HG03135 (cell line): ENCODE results near the gene STAB1.

ENCODE experiments used
- ATAC-seq: cut with Tn5 transposase; IDR thresholded peaks from one replicate; pipeline ENCODE4 v1.9.1; 2021; ENCODE audit warnings: mild to moderate bottlenecking, moderate library complexity; ENCODE audit not compliant: unreplicated experiment

STAB1 gene

DNA sequence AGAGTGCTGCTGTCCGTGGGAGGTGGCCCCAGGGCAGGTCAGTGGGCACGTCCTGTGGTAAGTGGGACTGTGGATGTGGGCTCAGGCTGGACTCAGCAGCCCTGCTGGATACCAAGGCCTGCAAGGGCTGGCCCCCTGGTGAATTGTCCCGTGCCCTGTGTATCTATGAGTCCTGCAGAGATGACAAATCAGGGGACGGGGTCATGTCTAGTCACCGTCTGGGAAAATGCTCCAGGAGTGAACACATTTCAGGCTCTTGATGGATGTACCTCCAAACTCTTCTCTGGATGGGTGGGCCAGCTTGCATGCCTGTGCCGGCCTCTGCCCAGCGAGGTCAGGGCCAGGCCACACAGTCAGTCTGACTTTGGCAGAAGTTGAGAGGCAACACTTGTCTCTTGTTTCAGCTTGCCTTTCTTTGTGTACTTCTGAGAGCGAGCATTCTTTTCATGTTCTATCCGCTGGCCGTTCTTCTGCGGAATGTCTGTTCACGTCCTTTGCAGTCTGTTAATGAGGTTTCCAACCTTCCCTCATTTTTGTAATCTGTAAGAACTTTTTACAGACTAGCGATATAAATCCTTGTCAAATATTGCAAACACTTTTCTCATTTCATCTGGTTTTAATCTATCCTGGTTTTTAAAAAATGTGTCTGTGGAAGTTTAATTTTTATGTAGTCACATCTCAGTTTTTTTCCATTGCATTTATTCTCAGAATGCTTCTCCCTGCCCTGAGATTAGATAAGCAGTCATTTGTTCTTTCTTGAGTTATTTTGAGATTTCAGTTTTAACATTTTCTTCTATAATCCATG lies 11.4 kb upstream of the STAB1 start:
- ATAC-seq: no peak

DNA sequence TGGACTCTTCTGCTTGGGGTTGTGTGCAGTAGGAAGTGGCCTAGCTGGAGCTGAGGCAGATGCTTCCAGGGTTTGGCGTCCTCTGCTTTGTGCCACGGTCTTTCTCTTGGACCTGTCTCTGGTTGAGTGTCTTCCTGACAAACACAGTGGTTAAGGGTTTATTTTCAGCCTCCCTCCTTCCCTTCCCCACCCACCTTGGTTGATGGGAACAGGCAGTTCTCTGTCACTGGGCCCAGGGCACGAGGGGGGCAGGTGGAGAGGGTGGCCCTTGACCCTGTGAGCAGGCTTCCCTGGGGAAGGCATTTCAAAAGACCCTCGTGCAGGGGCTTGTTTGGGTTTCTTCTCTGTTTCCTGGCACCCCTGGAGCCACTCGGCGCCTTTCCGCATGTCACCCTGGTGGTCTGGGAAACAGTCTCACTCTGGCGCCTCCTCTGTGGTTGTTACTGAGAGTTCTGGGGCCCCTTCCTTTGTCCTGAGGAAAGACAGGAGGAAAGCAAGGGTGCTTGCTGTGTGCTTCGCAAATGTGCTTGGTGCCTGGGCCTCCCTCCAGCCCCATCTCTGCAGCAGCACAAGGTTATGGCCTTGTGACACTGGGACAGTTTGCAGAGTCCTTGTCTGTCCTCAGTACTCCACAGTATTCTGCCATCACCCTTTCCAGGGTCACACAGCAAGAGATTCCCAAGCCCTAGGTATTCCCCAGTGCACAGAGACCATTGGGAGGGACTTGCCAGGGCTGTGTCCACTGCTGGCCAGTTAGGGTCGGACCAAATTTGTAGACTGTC lies 10.3 kb upstream of the STAB1 start:
- ATAC-seq: no peak

DNA sequence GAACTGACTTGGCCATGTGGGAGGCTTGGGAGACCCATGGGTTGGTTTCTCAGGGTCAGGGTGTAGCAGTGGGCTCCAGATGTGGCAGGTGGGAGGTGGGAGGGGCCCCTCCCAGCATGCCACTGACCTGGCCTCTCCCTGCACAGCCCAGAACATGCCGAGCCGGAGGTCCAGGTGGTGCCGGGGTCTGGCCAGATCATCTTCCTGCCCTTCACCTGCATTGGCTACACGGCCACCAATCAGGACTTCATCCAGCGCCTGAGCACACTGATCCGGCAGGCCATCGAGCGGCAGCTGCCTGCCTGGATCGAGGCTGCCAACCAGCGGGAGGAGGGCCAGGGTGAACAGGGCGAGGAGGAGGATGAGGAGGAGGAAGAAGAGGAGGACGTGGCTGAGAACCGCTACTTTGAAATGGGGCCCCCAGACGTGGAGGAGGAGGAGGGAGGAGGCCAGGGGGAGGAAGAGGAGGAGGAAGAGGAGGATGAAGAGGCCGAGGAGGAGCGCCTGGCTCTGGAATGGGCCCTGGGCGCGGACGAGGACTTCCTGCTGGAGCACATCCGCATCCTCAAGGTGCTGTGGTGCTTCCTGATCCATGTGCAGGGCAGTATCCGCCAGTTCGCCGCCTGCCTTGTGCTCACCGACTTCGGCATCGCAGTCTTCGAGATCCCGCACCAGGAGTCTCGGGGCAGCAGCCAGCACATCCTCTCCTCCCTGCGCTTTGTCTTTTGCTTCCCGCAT lies 7.9 kb upstream of the STAB1 start:
- no peak for ATAC-seq

DNA sequence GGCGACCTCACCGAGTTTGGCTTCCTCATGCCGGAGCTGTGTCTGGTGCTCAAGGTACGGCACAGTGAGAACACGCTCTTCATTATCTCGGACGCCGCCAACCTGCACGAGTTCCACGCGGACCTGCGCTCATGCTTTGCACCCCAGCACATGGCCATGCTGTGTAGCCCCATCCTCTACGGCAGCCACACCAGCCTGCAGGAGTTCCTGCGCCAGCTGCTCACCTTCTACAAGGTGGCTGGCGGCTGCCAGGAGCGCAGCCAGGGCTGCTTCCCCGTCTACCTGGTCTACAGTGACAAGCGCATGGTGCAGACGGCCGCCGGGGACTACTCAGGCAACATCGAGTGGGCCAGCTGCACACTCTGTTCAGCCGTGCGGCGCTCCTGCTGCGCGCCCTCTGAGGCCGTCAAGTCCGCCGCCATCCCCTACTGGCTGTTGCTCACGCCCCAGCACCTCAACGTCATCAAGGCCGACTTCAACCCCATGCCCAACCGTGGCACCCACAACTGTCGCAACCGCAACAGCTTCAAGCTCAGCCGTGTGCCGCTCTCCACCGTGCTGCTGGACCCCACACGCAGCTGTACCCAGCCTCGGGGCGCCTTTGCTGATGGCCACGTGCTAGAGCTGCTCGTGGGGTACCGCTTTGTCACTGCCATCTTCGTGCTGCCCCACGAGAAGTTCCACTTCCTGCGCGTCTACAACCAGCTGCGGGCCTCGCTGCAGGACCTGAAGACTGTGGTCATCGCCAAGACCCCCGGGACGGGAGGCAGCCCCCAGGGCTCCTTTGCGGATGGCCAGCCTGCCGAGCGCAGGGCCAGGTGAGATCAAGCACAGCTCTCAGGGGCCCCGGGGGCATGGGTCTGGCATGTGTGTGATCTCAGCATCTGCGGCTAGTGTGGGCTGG lies 7.1 kb upstream of the STAB1 start:
- no peak for ATAC-seq

DNA sequence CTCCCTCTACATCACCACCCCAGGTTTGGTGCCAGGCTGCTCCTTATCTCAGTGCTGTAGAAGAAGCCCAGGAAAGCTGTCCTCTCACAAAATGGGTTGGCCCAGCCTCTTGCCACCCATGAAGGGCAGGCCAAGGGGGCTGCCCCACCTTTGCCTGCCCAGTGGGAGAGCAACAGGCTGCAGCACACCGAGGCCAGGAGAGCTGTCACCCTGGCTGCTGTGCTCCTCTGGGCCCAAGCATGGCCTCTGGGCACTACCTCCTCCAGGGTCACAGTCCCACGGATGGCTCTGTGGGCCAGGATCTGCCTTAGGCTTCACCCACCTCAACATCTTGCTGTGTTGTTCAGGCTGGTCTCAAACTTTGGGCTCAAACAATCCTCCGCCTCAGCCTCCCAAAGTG lies 6.4 kb upstream of the STAB1 start:
- ATAC-seq: no peak

DNA sequence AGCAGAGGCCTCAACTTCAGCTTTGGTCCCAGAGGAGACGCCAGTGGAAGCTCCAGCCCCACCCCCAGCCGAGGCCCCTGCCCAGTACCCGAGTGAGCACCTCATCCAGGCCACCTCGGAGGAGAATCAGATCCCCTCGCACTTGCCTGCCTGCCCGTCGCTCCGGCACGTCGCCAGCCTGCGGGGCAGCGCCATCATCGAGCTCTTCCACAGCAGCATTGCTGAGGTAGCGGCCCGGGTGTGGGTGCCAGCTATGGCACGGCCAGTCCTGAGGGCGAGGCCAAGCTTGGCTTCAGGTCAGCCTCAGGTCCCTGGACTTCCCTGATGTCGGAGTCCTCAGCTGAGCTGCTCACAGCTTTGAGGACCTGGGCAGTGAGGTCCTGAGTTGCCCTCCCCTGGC lies 5.7 kb upstream of the STAB1 start:
- ATAC-seq: no peak

DNA sequence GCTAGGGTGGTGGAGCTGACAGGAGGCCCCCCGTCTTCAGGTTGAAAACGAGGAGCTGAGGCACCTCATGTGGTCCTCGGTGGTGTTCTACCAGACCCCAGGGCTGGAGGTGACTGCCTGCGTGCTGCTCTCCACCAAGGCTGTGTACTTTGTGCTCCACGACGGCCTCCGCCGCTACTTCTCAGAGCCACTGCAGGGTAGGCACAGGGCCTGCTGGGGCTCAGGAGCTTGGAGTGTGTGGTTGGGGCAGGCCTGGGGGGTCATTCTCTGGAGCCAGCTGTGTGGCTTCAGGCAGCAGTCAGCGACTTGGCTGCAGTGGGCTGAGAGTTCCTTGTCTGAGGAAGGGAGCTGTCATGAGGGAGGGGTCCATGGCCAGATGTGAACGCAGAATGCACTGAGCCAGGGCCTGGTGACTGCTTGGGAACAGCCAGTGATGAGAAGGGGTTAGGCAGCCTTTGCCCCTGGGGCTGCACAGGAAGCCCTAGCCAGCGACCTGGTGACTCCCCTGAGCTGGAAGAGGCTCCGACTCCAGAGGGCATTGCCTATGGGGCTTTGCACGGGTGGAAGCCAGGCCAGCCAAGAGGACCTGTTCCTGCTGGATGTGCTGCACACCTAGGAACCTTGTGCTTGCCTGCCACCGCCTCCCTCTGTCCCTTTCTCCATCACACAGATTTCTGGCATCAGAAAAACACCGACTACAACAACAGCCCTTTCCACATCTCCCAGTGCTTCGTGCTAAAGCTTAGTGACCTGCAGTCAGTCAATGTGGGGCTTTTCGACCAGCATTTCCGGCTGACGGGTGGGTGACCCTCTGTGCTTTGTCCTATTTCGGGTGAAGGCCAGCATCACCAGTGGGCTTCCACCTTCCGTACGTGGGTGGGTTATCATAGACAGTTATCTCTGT lies 4.9 kb upstream of the STAB1 start:
- ATAC-seq: no peak

DNA sequence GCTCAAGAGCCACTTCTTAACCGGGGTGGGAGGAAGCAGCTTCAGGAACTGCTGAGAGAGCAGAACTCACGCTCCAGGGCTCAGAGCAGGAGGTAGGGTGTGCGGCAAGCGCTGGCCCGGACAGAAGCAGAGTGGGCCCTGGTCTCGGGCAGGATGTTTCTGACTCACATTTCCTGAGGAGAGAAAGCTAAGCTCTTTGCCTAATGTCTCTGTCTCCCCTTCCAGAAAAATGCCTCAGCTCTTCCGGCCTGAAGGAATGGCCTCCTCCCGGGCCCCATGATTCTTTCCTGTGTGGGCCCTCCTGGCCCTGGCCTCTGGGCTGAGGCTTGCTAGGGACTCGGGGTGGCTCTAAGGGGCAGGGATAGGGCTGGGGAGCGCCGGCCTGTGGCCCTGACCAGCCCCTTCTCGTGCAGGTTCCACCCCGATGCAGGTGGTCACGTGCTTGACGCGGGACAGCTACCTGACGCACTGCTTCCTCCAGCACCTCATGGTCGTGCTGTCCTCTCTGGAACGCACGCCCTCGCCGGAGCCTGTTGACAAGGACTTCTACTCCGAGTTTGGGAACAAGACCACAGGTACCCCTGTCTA lies 4.1 kb upstream of the STAB1 start:
- no peak for ATAC-seq

DNA sequence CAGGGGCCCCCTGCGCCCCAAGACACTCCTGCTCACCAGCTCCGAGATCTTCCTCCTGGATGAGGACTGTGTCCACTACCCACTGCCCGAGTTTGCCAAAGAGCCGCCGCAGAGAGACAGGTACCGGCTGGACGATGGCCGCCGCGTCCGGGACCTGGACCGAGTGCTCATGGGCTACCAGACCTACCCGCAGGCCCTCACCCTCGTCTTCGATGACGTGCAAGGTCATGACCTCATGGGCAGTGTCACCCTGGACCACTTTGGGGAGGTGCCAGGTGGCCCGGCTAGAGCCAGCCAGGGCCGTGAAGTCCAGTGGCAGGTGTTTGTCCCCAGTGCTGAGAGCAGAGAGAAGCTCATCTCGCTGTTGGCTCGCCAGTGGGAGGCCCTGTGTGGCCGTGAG lies 3.1 kb upstream of the STAB1 start:
- no peak for ATAC-seq

DNA sequence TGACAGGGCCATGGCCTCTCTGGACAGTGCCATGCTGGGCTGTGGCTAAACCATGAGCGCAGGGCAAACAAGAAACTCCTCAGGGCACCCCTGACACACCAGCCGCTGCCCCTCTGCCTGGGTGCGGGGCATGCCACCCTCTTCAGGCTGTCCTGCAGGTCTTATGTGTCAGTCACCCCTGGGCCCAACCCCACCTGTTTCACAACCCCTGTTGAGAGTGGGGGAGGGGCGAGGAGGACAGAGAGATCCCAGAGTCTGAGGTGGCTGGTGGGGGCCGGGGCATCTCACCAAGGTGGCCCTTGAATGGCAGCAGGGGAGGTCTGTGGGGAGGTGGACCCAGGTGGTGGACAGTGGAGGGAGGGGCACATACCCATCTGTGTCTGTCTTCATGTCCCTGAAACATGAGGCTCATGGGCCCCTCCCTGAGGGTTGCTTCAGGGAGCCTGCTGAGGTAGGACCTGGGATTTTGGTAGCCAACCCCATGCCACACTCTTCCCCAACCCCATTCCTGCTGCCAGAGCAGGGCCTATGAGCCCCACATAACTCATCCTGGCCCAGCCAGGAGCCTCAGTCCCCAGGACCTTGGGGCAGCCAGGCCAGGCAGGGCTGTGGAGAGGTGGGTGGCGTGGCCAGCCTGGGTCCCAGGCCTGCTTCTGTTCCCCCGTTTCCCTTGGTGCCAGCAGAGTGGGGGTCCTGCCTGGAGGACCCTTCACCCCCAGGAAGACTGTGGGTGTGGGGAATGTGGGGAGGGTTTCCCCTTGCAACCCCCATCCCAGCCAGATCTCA lies 1.7 kb upstream of the STAB1 start:
- ATAC-seq: no peak

DNA sequence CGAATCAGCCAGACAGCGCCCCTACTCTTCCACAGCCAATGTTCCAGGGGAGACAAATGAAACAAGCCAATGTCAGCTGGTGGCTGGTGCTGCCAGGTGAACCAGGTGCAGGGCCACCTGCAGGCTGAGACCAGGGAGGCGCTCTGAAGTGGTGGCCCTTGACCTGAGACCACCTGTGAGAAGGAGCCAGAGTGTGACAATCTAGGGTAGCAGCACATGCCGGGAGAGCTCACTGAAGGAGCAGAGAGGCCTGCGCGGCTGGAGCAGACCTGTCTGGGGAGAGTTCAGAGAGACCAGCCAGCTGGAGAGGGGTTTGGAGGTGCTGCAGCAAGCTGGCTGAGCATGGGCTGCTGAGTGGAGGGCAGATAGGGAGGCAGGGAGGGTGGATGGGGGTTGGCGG lies 693 bp upstream of the STAB1 start:
- ATAC-seq: no peak

DNA sequence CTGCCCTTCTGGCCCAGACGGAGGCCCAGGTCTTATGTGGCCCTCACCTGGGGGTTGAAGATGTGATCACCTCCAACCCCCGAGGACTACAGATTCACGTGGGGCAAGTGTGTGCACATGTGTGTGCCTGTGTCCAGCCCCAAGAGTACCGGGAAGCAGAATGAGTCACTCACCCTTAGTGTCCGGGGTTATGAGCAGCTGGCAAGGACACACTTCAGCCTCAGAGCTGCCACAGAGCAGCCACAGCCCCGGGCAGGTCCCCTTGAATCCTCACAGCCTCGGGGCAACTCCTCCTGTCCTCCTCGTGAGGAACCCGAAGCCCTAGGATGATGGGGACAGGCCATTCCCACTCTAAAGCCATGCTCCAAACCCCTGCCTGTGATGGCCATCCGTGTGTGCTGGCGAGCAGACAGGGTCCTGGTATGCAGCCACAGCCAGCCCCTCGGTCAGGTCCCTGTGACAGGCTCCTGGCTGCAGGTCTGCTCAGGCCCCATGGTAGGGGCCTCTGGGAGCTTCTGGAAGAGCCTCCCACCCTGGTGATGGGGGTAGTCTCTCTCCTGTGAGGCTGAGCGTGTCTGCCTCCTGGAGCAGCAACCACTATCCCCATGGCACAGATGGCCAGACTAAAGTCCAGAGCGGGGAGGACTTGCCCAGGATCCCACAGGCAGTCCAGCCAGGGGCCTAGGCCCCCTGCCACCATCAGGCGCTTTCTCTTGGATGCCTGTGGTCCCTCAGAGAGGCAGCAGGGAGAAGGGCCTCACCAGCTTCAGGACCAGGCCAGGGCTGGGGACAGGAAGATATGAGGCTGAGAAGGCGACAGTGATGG lies 852 bp downstream of the STAB1 start:
- ATAC-seq: no peak

DNA sequence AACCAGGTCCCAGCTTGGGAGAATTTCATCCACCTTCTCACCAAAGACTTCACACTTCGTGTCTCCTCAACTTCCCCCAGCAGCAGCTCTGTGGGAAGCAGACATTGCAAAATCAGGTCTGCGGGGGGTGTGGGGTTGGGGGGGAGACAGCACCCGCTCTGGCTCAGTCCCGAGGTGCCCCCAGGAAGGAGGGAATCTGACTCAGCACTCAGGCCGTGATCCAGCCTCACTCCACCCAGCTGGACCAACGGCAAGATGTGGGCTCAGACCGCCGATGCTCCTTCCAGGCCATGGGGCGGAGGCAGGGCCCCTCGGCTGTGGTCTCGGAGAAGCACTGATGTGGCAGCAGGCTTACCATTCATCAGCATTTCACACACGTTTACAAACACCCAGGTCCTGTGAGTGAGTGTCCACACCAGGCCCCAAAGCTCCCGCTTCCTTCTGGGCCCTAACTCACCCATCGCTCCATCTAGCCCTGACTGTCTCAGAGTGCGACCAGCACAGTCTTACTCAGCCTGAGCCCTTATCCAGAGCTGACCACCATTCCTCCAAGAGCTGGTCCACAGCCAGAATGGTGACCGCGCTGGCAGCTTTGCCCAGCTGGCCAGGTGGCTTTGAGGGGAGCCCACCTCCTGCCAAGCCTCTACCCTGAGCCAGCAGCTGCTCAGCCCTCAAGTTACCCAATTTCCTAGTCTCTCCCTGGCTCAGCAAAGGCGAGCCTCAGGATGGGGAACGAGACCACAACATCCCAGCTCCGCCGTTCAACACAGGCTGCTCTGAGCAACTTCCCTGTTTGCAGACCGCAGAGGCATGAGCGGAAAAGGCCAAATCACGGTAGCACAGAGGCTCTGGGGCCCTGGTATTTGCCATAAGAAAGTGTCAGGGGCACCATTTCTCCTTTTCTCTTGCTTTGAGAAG lies 3.3 kb downstream of the STAB1 start:
- no peak for ATAC-seq

DNA sequence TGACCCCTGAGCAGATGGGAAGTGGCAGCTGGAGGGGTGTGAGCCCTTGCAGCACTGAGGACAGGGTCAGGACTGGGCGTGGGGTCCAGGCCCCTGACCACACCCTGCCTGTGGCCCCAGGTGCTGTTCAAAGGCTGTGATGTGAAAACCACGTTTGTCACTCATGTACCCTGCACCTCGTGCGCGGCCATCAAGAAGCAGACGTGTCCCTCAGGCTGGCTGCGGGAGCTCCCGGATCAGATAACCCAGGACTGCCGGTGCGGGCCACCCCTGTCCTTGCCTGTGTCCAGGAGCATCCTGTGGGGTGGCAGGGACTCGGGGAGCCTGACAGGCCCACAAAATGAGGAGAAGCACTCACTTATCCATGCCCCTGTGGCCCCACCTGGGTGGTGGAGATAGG lies 5.9 kb downstream of the STAB1 start:
- no peak for ATAC-seq

DNA sequence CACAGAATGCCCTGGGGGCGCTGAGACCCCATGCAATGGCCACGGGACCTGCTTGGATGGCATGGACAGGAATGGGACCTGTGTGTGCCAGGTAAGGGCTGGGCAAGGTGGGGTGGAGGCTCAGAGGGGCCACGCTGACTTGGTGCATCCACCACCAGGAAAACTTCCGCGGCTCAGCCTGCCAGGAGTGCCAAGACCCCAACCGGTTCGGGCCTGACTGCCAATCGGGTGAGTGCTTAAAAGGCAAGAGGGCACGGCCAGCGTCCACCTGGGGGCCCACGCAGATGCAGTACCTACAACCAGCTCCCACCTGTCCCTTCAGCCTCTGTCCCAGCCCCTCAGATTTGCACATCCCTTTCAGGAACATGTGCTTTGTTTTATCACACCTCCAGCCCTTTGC lies 6.9 kb downstream of the STAB1 start:
- ATAC-seq: no peak

DNA sequence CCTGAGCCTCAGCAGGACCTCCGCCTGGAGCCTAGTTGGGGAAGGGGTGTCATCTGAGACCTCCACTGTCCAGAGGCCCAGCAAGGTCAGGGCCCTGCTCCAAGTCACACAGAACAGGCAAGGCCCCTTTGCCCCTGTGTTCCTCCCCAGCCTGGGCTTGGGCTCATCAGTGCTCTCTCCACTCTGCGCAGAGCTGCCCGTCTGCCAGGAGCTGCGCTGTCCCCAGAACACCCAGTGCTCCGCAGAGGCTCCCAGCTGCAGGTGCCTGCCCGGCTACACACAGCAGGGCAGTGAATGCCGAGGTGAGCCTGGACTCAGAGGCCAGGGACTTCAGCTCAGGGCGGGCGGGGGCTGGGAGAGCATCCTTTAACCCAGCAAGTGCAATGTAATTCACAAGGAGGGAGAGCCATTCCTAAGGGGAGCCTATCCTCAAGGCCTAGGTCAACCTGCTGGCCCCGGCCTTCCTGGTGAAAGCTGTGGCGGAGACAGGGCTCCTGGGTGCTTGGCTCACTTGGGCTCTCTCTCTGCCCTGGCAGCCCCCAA lies 7.7 kb downstream of the STAB1 start:
- no peak for ATAC-seq
